ENCODE measurements around the gene ZNF444.
"Not testable (repeated sequence)": the region's sequence is repeated elsewhere in the genome, so short reads cannot be mapped to it uniquely, and the experiment has no call there.

The ZNF444 gene

GRCh38 chr19:56148096-56148495 lies 7.0 kb downstream of the ZNF444 start:
- no peak for DNase-seq

- not testable (repeated sequence) for DNase-seq
These were observed 8.0 kb downstream of the ZNF444 start for GRCh38 chr19:56148955-56149655.

GRCh38 chr19:56149656-56150038 lies 8.6 kb downstream of the ZNF444 start:
- no peak for DNase-seq

- DNase-seq, result no peak
These were observed 9.3 kb downstream of the ZNF444 start for GRCh38 chr19:56150358-56150757.

- DNase-seq, result no peak
These were observed 11.6 kb downstream of the ZNF444 start for GRCh38 chr19:56152644-56153043.

- no peak for DNase-seq
These were observed 12.4 kb downstream of the ZNF444 start for GRCh38 chr19:56153507-56153906.

GRCh38 chr19:56155124-56155687 lies 14.1 kb downstream of the ZNF444 start:
- DNase-seq, result no peak

- no peak for DNase-seq
These were observed 15.7 kb downstream of the ZNF444 start for GRCh38 chr19:56156768-56157167.

- DNase-seq, result no peak
These were observed 17.2 kb downstream of the ZNF444 start for GRCh38 chr19:56158170-56158757.

- DNase-seq, result no peak
These were observed 18.0 kb downstream of the ZNF444 start for GRCh38 chr19:56159009-56159559.

- no peak for DNase-seq
These were observed 18.7 kb downstream of the ZNF444 start for GRCh38 chr19:56159622-56160271.

- DNase-seq, result no peak
These were observed 20.4 kb downstream of the ZNF444 start for GRCh38 chr19:56161534-56161933.

GRCh38 chr19:56162258-56162657 lies 21.2 kb downstream of the ZNF444 start:
- no peak for DNase-seq

GRCh38 chr19:56163097-56163496 lies 22.0 kb downstream of the ZNF444 start:
- no peak for DNase-seq

GRCh38 chr19:56167064-56167578 lies 26.0 kb downstream of the ZNF444 start:
- no peak for DNase-seq

- no peak for DNase-seq
These were observed 29.2 kb downstream of the ZNF444 start for GRCh38 chr19:56170261-56170660.

GRCh38 chr19:56174086-56174485 lies 33.0 kb downstream of the ZNF444 start:
- DNase-seq, result no peak

- no peak for DNase-seq
These were observed 33.5 kb downstream of the ZNF444 start for GRCh38 chr19:56174550-56174949.

- not testable (repeated sequence) for DNase-seq
These were observed 34.8 kb downstream of the ZNF444 start, which contains the start of gene GALP for GRCh38 chr19:56175861-56176307. GALP (plus strand) TSS chr19:56176008; CDS start chr19:56177109, 1,101 bp downstream.

- DNase-seq, result not testable (repeated sequence)
These were observed 35.2 kb downstream of the ZNF444 start for GRCh38 chr19:56176310-56176709.

- no peak for DNase-seq
These were observed 35.8 kb downstream of the ZNF444 start for GRCh38 chr19:56176881-56177280.

GRCh38 chr19:56177564-56178243 lies 36.6 kb downstream of the ZNF444 start:
- no peak for DNase-seq

GRCh38 chr19:56189785-56190184 lies 48.7 kb downstream of the ZNF444 start:
- no peak for DNase-seq

All from NCI-H2171 treated with DMSO at 0.1 percent for 48 hours (cell line).